Ishikawa (cell line): ENCODE results near the gene ZCCHC14.

Experiments used
- CREB1 ChIP-seq: IDR thresholded peaks from 2 replicates; pipeline ENCODE4 v1.6.1; 2012; ENCODE audit warnings: low read depth
- EP300 ChIP-seq: IDR thresholded peaks from 2 replicates; pipeline ENCODE4 v1.6.1; 2012; ENCODE audit warnings: borderline replicate concordance
- MAX ChIP-seq: IDR thresholded peaks from 2 replicates; pipeline ENCODE4 v1.6.1; 2012
- RAD21 ChIP-seq: IDR thresholded peaks from 2 replicates; pipeline ENCODE4 v1.6.1; 2012; ENCODE audit warnings: low read depth
- REST ChIP-seq: IDR thresholded peaks from 2 replicates; pipeline ENCODE4 v1.6.1; 2012; ENCODE audit warnings: low read depth, mild to moderate bottlenecking
- TAF1 ChIP-seq: IDR thresholded peaks from 2 replicates; pipeline ENCODE4 v1.6.1; 2012; ENCODE audit warnings: low read depth, mild to moderate bottlenecking
- TCF12 ChIP-seq: IDR thresholded peaks from 2 replicates; pipeline ENCODE4 v1.6.1; 2012; ENCODE audit warnings: low read depth
- TEAD4 ChIP-seq: IDR thresholded peaks from 2 replicates; pipeline ENCODE4 v1.6.1; 2012
- ZBTB7A ChIP-seq: IDR thresholded peaks from 2 replicates; pipeline ENCODE4 v1.6.1; 2012; ENCODE audit warnings: low read depth

- TF ChIP-seq CREB1 (no peak), REST (no peak), RAD21 (no peak), TAF1 (no peak), TEAD4 (no peak), TCF12 (no peak), EP300 (no peak), MAX (no peak), ZBTB7A (no peak)
Observed at GRCh38 chr16:87496447-87496801, 3.6 kb upstream of the ZCCHC14 start.
